Osteoblast (primary cell): ENCODE data around the gene IQSEC2. TPM values are rescaled to one million over a fixed set of nuclear protein-coding genes. Genes with fewer than 3 reads are reported as not detected.
A peak's percentile ranks its signal among the peaks of the same experiment; 100 is the strongest.

ENCODE experiments used
- DNase-seq: peaks from one replicate; pipeline ENCODE4 v3.0.0; 2011; ENCODE audit warnings: low spot score, mixed read lengths; ENCODE audit not compliant: insufficient read length; ENCODE audit errors: missing footprints
- H2AFZ ChIP-seq: 2 replicates; pipeline ENCODE4 v1.6.0; 2011; ENCODE audit warnings: mild to moderate bottlenecking, low read length
- H3K27ac ChIP-seq: 2 replicates; pipeline ENCODE4 v1.5.1; 2011; ENCODE audit warnings: mild to moderate bottlenecking, low read depth, low read length, moderate library complexity
- H3K27me3 ChIP-seq: 2 replicates; pipeline ENCODE4 v1.6.0; 2012; ENCODE audit warnings: mild to moderate bottlenecking, control low read depth, inconsistent platforms, low read length, moderate library complexity; ENCODE audit not compliant: insufficient read depth
- H3K36me3 ChIP-seq: 2 replicates; pipeline ENCODE4 v1.5.1; 2011; ENCODE audit warnings: mild to moderate bottlenecking, low read length, control low read depth, moderate library complexity; ENCODE audit not compliant: insufficient read depth
- H3K4me1 ChIP-seq: 2 replicates; pipeline ENCODE4 v1.5.1; 2011; ENCODE audit warnings: mild to moderate bottlenecking, low read length, control low read depth, moderate library complexity; ENCODE audit not compliant: insufficient read depth
- H3K4me2 ChIP-seq: 2 replicates; pipeline ENCODE4 v1.6.0; 2011; ENCODE audit warnings: mild to moderate bottlenecking, low read length; ENCODE audit not compliant: insufficient read depth
- H3K4me3 ChIP-seq: fragments of 200-600 bp; sonication (generic); 3 replicates; pipeline ENCODE4 v1.5.1; 2012; ENCODE audit warnings: mild to moderate bottlenecking, low read length, inconsistent platforms; ENCODE audit not compliant: insufficient read depth
- H3K79me2 ChIP-seq: 2 replicates; pipeline ENCODE4 v1.6.0; 2012; ENCODE audit warnings: mild to moderate bottlenecking, low read length, control low read depth, inconsistent platforms; ENCODE audit not compliant: insufficient read depth
- H3K9me3 ChIP-seq: 2 replicates; pipeline ENCODE4 v1.5.1; 2011; ENCODE audit warnings: low read depth, low read length, control low read depth
- H4K20me1 ChIP-seq: 2 replicates; pipeline ENCODE4 v1.6.0; 2012; ENCODE audit warnings: mild to moderate bottlenecking, low read length, control low read depth; ENCODE audit not compliant: insufficient read depth
- CTCF ChIP-seq: IDR thresholded peaks from 2 replicates; pipeline ENCODE4 v1.5.1; 2011; ENCODE audit warnings: mild to moderate bottlenecking, low read depth, low read length, moderate library complexity; ENCODE audit errors: extremely low read depth
- total RNA-seq: library from RNA; depleted of rRNA; stranded (reverse); fragments of >200 nt; gene quantifications from 2 replicates; pipeline ENCODE4 v1.2.3, GENCODE V29; 2012

IQSEC2 gene
- total RNA-seq, 1 donor = 10.1 TPM

GRCh38 chrX:53281963-53282695, 745 bp upstream of the IQSEC2 start:
- no peak for TF ChIP-seq CTCF
- Histone ChIP-seq H4K20me1 (peaks cover 4% of the 10 kb centered on the region), H3K4me3 (no peak overlapping the region), H3K27me3 (peaks cover 9% of the 10 kb centered on the region), H3K4me1 (peaks cover 19% of the 10 kb centered on the region), H2AFZ (no peak overlapping the region), H3K9me3 (no peaks in the 10 kb centered on the region), H3K4me2 (peak overlapping the region; percentile 76), H3K27ac (peak overlapping the region; percentile 46), H3K36me3 (no peaks in the 10 kb centered on the region), H3K79me2 (peaks cover 10% of the 10 kb centered on the region)
- DNase-seq = no peak

GRCh38 chrX:53280331-53281320, 758 bp downstream of the IQSEC2 start:
- Histone ChIP-seq H3K27ac (peak overlapping the region; percentile 46), H3K4me2 (peak overlapping the region; percentile 76), H3K36me3 (no peaks in the 10 kb centered on the region), H3K4me3 (peak overlapping the region; percentile 64), H3K4me1 (peaks cover 16% of the 10 kb centered on the region), H3K79me2 (peaks cover 10% of the 10 kb centered on the region), H4K20me1 (peaks cover 4% of the 10 kb centered on the region), H3K9me3 (no peaks in the 10 kb centered on the region), H3K27me3 (peaks cover 4% of the 10 kb centered on the region), H2AFZ (peak overlapping the region; percentile 50)
- peak; percentile 92 for DNase-seq
- TF ChIP-seq CTCF = no peak

DNA sequence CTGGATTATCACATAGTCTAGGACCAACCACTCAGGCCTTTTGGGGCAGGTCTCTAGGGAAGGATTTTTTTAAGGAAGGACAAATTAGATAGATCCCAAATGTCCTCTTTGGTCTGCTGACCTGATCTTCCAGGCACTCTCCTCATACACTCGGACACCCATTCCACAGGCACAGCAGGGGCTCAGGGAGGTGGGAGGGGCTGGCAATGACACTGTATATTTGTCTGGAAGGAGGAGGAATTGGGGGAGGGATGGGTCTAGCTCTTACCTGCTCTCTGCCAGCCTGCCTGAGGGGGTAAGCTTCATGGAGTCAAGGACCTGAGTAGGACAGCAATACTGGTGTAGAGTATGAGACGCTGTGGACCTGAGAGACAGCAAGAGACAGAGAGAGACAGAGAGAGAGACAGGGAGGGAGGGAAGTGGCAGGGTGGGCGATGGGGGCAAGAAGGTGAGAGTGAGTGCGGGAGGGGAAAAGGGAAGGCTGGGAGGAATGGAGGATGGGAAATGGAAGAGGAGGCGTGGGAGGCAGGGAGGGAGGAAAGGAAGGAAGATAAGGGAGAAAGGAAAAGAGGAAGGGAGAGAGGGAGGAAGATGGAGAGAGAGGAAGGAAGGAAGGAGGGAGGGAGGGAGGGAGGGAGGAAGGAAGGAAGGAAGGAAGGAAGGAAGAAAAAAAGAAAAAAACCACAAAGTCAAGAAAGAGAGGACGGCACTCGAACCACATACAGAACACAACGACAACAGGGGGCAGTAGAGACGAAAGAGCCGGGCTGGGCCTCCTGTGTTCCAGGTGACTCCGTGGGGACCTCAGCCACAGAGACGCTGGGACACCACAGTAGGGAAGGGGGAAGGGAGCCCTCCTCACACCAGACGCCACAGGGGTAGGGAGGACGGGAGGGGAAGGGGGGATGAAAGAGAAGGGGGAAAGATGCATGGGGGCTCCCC, 1.8 kb downstream of the IQSEC2 start:
- H3K36me3 ChIP-seq = no peaks in the 10 kb centered on the region
- peak overlapping the region; percentile 76 for H3K4me2 ChIP-seq
- H2AFZ ChIP-seq = no peak overlapping the region
- H3K27ac ChIP-seq = no peak overlapping the region
- peaks cover 16% of the 10 kb centered on the region for H3K4me1 ChIP-seq
- no peak for DNase-seq
- no peak for TF ChIP-seq CTCF
- H3K9me3 ChIP-seq = no peaks in the 10 kb centered on the region
- peaks cover 10% of the 10 kb centered on the region for H3K79me2 ChIP-seq
- H4K20me1 ChIP-seq = peaks cover 4% of the 10 kb centered on the region
- peak overlapping the region; percentile 64 for H3K4me3 ChIP-seq
- H3K27me3 ChIP-seq = peaks cover 6% of the 10 kb centered on the region
